NCI-H128 (cell line): ENCODE data around the gene TRMT13.

Experiments
- DNase-seq: peaks from one replicate; lab custom pipeline; 2025; ENCODE audit not compliant: unreplicated experiment; lab: John Stamatoyannopoulos, UW

The TRMT13 gene

GRCh38 chr1:100132566-100133477 is at the start of gene TRMT13, which contains the start of gene SASS6:
Gene TRMT13 (plus strand): TSS chr1:100133163. CDS start chr1:100133169, 6 bp downstream.
Gene SASS6 (minus strand): TSS chr1:100132930. CDS start chr1:100132814, 116 bp downstream.
- peak; percentile 91 for DNase-seq

- no peak for DNase-seq
Observed at GRCh38 chr1:100087396-100087795, 45.6 kb upstream of the TRMT13 start.

GRCh38 chr1:100089082-100089481 is 43.9 kb upstream of the TRMT13 start:
- DNase-seq: no peak

GRCh38 chr1:100090471-100090870 is 42.5 kb upstream of the TRMT13 start:
- DNase-seq: no peak

- DNase-seq: no peak
Observed at GRCh38 chr1:100100202-100100601, 32.8 kb upstream of the TRMT13 start.

GRCh38 chr1:100101564-100101963 is 31.4 kb upstream of the TRMT13 start:
- no peak for DNase-seq

- no peak for DNase-seq
Observed at GRCh38 chr1:100107696-100108095, 25.3 kb upstream of the TRMT13 start.

GRCh38 chr1:100109554-100110066 is 23.4 kb upstream of the TRMT13 start:
- no peak for DNase-seq

- DNase-seq: no peak
Observed at GRCh38 chr1:100115524-100115923, 17.4 kb upstream of the TRMT13 start.

- DNase-seq: no peak
Observed at GRCh38 chr1:100122177-100122576, 10.8 kb upstream of the TRMT13 start.

- no peak for DNase-seq
Observed at GRCh38 chr1:100127226-100127625, 5.7 kb upstream of the TRMT13 start.

- no peak for DNase-seq
Observed at GRCh38 chr1:100130552-100131077, 2.3 kb upstream of the TRMT13 start.

- DNase-seq: no peak
Observed at GRCh38 chr1:100131623-100132022, 1.3 kb upstream of the TRMT13 start.

GRCh38 chr1:100134872-100135271 is 1.9 kb downstream of the TRMT13 start:
- DNase-seq: no peak

GRCh38 chr1:100137602-100138001 is 4.6 kb downstream of the TRMT13 start:
- DNase-seq: no peak

GRCh38 chr1:100141192-100141591 is 8.2 kb downstream of the TRMT13 start:
- DNase-seq: no peak

- DNase-seq: no peak
Observed at GRCh38 chr1:100142343-100142742, 9.4 kb downstream of the TRMT13 start.

- no peak for DNase-seq
Observed at GRCh38 chr1:100145116-100145515, 12.2 kb downstream of the TRMT13 start.

GRCh38 chr1:100146958-100147357 is 14.0 kb downstream of the TRMT13 start:
- no peak for DNase-seq

GRCh38 chr1:100147875-100148274 is 14.9 kb downstream of the TRMT13 start:
- no peak for DNase-seq

GRCh38 chr1:100151679-100152078 is 18.7 kb downstream of the TRMT13 start:
- DNase-seq: no peak

- no peak for DNase-seq
Observed at GRCh38 chr1:100152271-100152670, 19.3 kb downstream of the TRMT13 start.
